M059J (cell line): ENCODE results near the gene LTB. TPM values are rescaled to one million over a fixed set of nuclear protein-coding genes. Genes with fewer than 3 reads are reported as not detected.

Experiments used
- DNase-seq: peaks from one replicate; pipeline ENCODE4 v3.0.0-alpha.2; 2012; ENCODE audit warnings: low read depth
- total RNA-seq: library from RNA; depleted of rRNA; stranded (reverse); fragments of >200 nt; shearing (Covaris generic); gene quantifications from 2 replicates; pipeline ENCODE4 v1.2.3, GENCODE V29; 2014; rRNA removed

The LTB gene
- total RNA-seq, 1 experiment from 2014 or later: 2.1 TPM

- no peak for DNase-seq
Measured at GRCh38 chr6:31531162-31531561, 51.1 kb downstream of the LTB start.

- peak; percentile 30 for DNase-seq
Measured at GRCh38 chr6:31530659-31531058, 51.6 kb downstream of the LTB start.

Other genes starting within 250 kb of the LTB start
- 5,375 and 6,541 TPM in 2 replicates for gene HLA-B, start 225.2 kb downstream of the LTB start, total RNA-seq
- gene MICA, start 178.8 kb downstream of the LTB start, total RNA-seq: 155 and 164 TPM in 2 replicates
- 47.6 and 59.9 TPM in 2 replicates for gene MICB, start 84.3 kb downstream of the LTB start, total RNA-seq
- gene MCCD1, start 53.5 kb downstream of the LTB start, total RNA-seq: not detected in 2 replicates
- 351 and 506 TPM in 2 replicates for gene DDX39B, start 40.4 kb downstream of the LTB start, total RNA-seq
- gene ATP6V1G2, start 35.8 kb downstream of the LTB start, total RNA-seq: 0.20 TPM in 1 of 2 replicates, not detected in the other
- gene NFKBIL1, start 34.8 kb downstream of the LTB start, total RNA-seq: 12.8 and 25.7 TPM in 2 replicates
- gene LTA, start 10.1 kb downstream of the LTB start, total RNA-seq: not detected in 2 replicates
- 0.47 and 0.62 TPM in 2 replicates for gene TNF, start 6.9 kb downstream of the LTB start, total RNA-seq
- not detected in 2 replicates for gene LST1, start 3.9 kb upstream of the LTB start, total RNA-seq
- not detected in 2 replicates for gene NCR3, start 10.6 kb upstream of the LTB start, total RNA-seq
- gene AIF1, start 32.8 kb upstream of the LTB start, total RNA-seq: not detected in 2 replicates
- gene PRRC2A, start 38.3 kb upstream of the LTB start, total RNA-seq: 71.4 and 121 TPM in 2 replicates
- gene BAG6, start 70.2 kb upstream of the LTB start, total RNA-seq: 194 and 317 TPM in 2 replicates
- 3.7 and 6.9 TPM in 2 replicates for gene APOM, start 73.5 kb upstream of the LTB start, total RNA-seq
- 29.9 and 37.5 TPM in 2 replicates for gene C6orf47, start 78.4 kb upstream of the LTB start, total RNA-seq
- gene GPANK1, start 82.6 kb upstream of the LTB start, total RNA-seq: 17.7 and 31.6 TPM in 2 replicates
- gene CSNK2B, start 83.7 kb upstream of the LTB start, total RNA-seq: 645 and 1,183 TPM in 2 replicates
- 0.10 and 1.1 TPM in 2 replicates for gene LY6G5B, start 87.6 kb upstream of the LTB start, total RNA-seq
- 2.0 and 2.5 TPM in 2 replicates for gene LY6G5C, start 98.6 kb upstream of the LTB start, total RNA-seq
- 37.0 and 51.9 TPM in 2 replicates for gene ABHD16A, start 120.9 kb upstream of the LTB start, total RNA-seq
- gene LY6G6F, start 124.4 kb upstream of the LTB start, total RNA-seq: not detected in 2 replicates
- not detected in 2 replicates for gene LY6G6D, start 132.9 kb upstream of the LTB start, total RNA-seq
- gene LY6G6C, start 139.3 kb upstream of the LTB start, total RNA-seq: not detected in 2 replicates
- not detected in 2 replicates for gene MPIG6B, start 140.9 kb upstream of the LTB start, total RNA-seq
- 75.1 and 90.7 TPM in 2 replicates for gene DDAH2, start 146.9 kb upstream of the LTB start, total RNA-seq
- 1,686 and 1,715 TPM in 2 replicates for gene CLIC1, start 154.1 kb upstream of the LTB start, total RNA-seq
- 12.8 and 19.4 TPM in 2 replicates for gene MSH5, start 157.6 kb upstream of the LTB start, total RNA-seq
- gene SAPCD1, start 180.2 kb upstream of the LTB start, total RNA-seq: 1.7 TPM in 1 of 2 replicates, not detected in the other
- 0.94 and 1.8 TPM in 2 replicates for gene VWA7, start 194.9 kb upstream of the LTB start, total RNA-seq
- 33.1 and 51.2 TPM in 2 replicates for gene VARS1, start 213.3 kb upstream of the LTB start, total RNA-seq
- 162 and 306 TPM in 2 replicates for gene LSM2, start 224.5 kb upstream of the LTB start, total RNA-seq
- 0.30 and 2.5 TPM in 2 replicates for gene HSPA1L, start 232.9 kb upstream of the LTB start, total RNA-seq
- gene HSPA1A, start 233.1 kb upstream of the LTB start, total RNA-seq: 163 and 238 TPM in 2 replicates
- gene HSPA1B, start 245.3 kb upstream of the LTB start, total RNA-seq: 185 and 359 TPM in 2 replicates